HCT116 (cell line): ENCODE results near the gene FRAS1. TPM values are rescaled to one million over a fixed set of nuclear protein-coding genes. Genes with fewer than 3 reads are reported as not detected.
A peak's percentile ranks its signal among the peaks of the same experiment; 100 is the strongest.

Experiments
- ATAC-seq: fragments of 200-7000 bp; cut with Tn5 transposase; 2 replicates; pipeline ENCODE4 v1.9.1; 2020; ENCODE audit warnings: mild to moderate bottlenecking, moderate library complexity
- BruUV-seq: library from RNA; stranded (reverse); fragments of 400-500 nt; replicated peaks from 2 replicates; lab custom pipeline; 2021; lab: Mats Ljungman, UMichigan
- CTCF ChIA-PET: fragments of 300-600 bp; sonication (Branson Sonifier 250); formaldehyde crosslinking; loops from one replicate; lab custom pipeline; 2021; ENCODE audit warnings: antibody characterized with exemption; lab: Charles Lee
- POLR2A ChIA-PET: fragments of 300-600, 350-600 bp; sonication (Branson Sonifier 250); formaldehyde crosslinking; loops from one replicate; lab custom pipeline; 2021; ENCODE audit warnings: antibody characterized with exemption; lab: Charles Lee
- RAD21 ChIA-PET, 2 experiments: fragments of 300-600 bp; sonication (Branson Sonifier 250); formaldehyde crosslinking; loops; one replicate each; lab custom pipeline; 2023; ENCODE audit warnings: low total read pairs in 2 of 2; ENCODE audit not compliant: uncharacterized antibody in 2 of 2, unreplicated experiment in 2 of 2, low non-redundant PET in 1 of 2; lab: Charles Lee
- DNase-seq: peaks from one replicate; pipeline ENCODE4 v3.0.0-alpha.2; 2010; ENCODE audit warnings: low read depth, low spot score
- H2AFZ ChIP-seq: fragments of 200-600 bp; shearing (Covaris generic), sonication (generic); 2 replicates; pipeline ENCODE4 v1.6.1; 2017; ENCODE audit warnings: low read depth, mixed run types, mixed read lengths, antibody characterized with exemption, low read length; ENCODE audit not compliant: poor library complexity, severe bottlenecking
- H3K27ac ChIP-seq: 2 replicates; pipeline ENCODE4 v1.5.1; 2012; ENCODE audit warnings: low read depth, low read length
- H3K27me3 ChIP-seq: fragments of 200-600 bp; sonication (generic); 2 replicates; pipeline ENCODE4 v1.6.1; 2016; ENCODE audit warnings: mixed run types, low read length, mixed read lengths; ENCODE audit not compliant: insufficient read depth
- H3K36me3 ChIP-seq, 2 experiments: fragments of 200-500 bp in 1 of 2; fragments of 200-600 bp in 1 of 2; sonication (Bioruptor generic) in 1 of 2; sonication (generic) in 1 of 2; 2 replicates each; pipeline versions ENCODE4 v1.5.1 to v1.6.1; 2014 to 2016; ENCODE audit warnings: low read length in 2 of 2, inconsistent platforms in 1 of 2, mixed read lengths in 1 of 2, mixed run types in 1 of 2; ENCODE audit not compliant: insufficient read depth in 2 of 2, control insufficient read depth in 1 of 2
- H3K4me1 ChIP-seq, 2 experiments: fragments of 200-600 bp in 1 of 2; sonication (generic) in 1 of 2; 2 replicates each; pipeline versions ENCODE4 v1.5.1 to v1.6.1; 2012 to 2017; ENCODE audit warnings: low read length in 2 of 2, inconsistent platforms in 1 of 2, mild to moderate bottlenecking in 1 of 2, mixed read lengths in 1 of 2, mixed run types in 1 of 2, moderate library complexity in 1 of 2; ENCODE audit not compliant: insufficient read depth in 2 of 2, control insufficient read depth in 1 of 2
- H3K4me2 ChIP-seq: fragments of 200-600 bp; sonication (generic); 2 replicates; pipeline ENCODE4 v1.6.1; 2017; ENCODE audit warnings: mixed run types, low read length, mixed read lengths
- H3K4me3 ChIP-seq, 2 experiments: fragments of 200-600 bp in 1 of 2; sonication (generic) in 1 of 2; replicated peaks in 1 of 2; 2 replicates each; pipeline ENCODE4 v1.5.1; 2011 to 2016; ENCODE audit warnings: low read length in 2 of 2, control low read depth in 1 of 2, low read depth in 1 of 2, mild to moderate bottlenecking in 1 of 2, mixed read lengths in 1 of 2, mixed run types in 1 of 2
- H3K79me2 ChIP-seq: fragments of 200-600 bp; sonication (generic); 2 replicates; pipeline ENCODE4 v1.6.1; 2017; ENCODE audit warnings: mild to moderate bottlenecking, mixed run types, low read length, moderate library complexity, mixed read lengths; ENCODE audit not compliant: insufficient read depth
- H3K9ac ChIP-seq: fragments of 200-600 bp; sonication (generic); 2 replicates; pipeline ENCODE4 v1.6.1; 2016; ENCODE audit warnings: low read length, mixed read lengths
- H3K9me2 ChIP-seq: fragments of 200-600 bp; sonication (generic), shearing (Covaris generic); 2 replicates; pipeline ENCODE4 v1.6.1; 2017; ENCODE audit warnings: mixed run types, mild to moderate bottlenecking, moderate library complexity; ENCODE audit not compliant: insufficient read depth
- H3K9me3 ChIP-seq, 2 experiments: fragments of 200-500 bp in 1 of 2; fragments of 200-600 bp in 1 of 2; sonication (Bioruptor generic) in 1 of 2; sonication (generic) in 1 of 2; 2 replicates each; pipeline ENCODE4 v1.6.1; 2014 to 2017; ENCODE audit warnings: low read length in 2 of 2, mixed read lengths in 2 of 2, inconsistent platforms in 1 of 2, low read depth in 1 of 2, mild to moderate bottlenecking in 1 of 2, mixed run types in 1 of 2, moderate library complexity in 1 of 2; ENCODE audit not compliant: control insufficient read depth in 1 of 2, insufficient read depth in 1 of 2
- H4K20me1 ChIP-seq: fragments of 200-600 bp; sonication (generic), shearing (Covaris generic); 2 replicates; pipeline ENCODE4 v1.6.1; 2017; ENCODE audit warnings: mixed run types, mild to moderate bottlenecking, moderate library complexity; ENCODE audit not compliant: insufficient read depth
- ELF1 ChIP-seq: IDR thresholded peaks from 2 replicates; pipeline ENCODE4 v1.6.1; 2012; ENCODE audit warnings: low read depth, borderline replicate concordance
- EZH2 ChIP-seq: fragments of 200-600 bp; sonication (generic); IDR thresholded peaks from 2 replicates; pipeline ENCODE4 v1.6.1; 2017; ENCODE audit warnings: antibody characterized with exemption, mixed run types
- EZH2phosphoT487 ChIP-seq: fragments of 200-600 bp; IDR thresholded peaks from 2 replicates; pipeline ENCODE4 v1.6.1; 2018; ENCODE audit warnings: antibody characterized with exemption, borderline replicate concordance
- POLR2AphosphoS5 ChIP-seq: IDR thresholded peaks from 2 replicates; pipeline ENCODE4 v1.6.1; 2011; ENCODE audit warnings: mild to moderate bottlenecking, low read depth, low read length, moderate library complexity
- intact Hi-C: fragments of 100-400 bp; cut with micrococcal nuclease; formaldehyde crosslinking; loops from 2 replicates; pipeline ENCODE4 v1.10.0; 2022
- total RNA-seq: library from RNA; stranded (reverse); gene quantifications from one replicate; pipeline ENCODE4 v1.2.1, GENCODE V29; 2021; ENCODE audit not compliant: unreplicated experiment
- TF ChIP-seq, protein P1 (sequence below): IDR thresholded peaks from 2 replicates; pipeline ENCODE4 v1.6.1; 2012; ENCODE audit warnings: low read depth
- TF ChIP-seq, protein P2 (sequence below): IDR thresholded peaks from 2 replicates; pipeline ENCODE4 v1.6.1; 2011; ENCODE audit warnings: mild to moderate bottlenecking, low read length, moderate library complexity; ENCODE audit not compliant: insufficient replicate concordance; ENCODE audit errors: extremely low read depth

Gene FRAS1
- total RNA-seq, 1 experiment from 2014 or later: 33.5 TPM

DNA sequence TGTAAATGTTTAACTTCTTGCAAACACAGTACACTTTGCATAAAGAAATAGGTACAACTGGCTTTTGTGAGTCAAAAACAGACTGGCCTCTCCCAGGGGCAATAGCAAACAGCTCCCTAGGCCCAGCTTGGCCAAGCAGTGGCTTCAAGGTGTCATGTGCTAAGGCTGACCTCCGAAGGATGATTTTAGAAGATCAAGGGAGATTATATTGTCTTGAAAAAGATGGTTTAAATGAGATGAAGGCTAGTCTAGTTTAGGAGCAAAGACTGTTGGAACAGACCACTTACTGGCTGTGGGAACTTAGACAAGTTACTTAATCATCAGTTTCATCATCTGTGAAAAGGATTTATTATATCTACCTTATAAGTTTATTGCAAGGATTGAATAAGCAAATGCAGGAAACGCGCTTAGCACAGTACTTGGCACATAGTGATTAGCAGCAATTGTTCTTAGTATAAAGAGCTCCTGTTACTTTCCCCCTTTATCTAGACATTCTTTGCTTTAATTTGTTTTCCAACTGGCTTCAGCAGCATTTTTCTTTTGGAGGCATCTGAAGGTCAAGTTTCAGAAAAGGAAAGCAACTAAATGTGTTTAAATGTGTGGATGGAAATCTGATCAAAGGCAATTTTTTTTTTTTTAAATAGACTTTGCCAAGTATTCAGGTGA lies 511.6 kb downstream of the FRAS1 start (continued):
- TF ChIP-seq, protein P1, sequence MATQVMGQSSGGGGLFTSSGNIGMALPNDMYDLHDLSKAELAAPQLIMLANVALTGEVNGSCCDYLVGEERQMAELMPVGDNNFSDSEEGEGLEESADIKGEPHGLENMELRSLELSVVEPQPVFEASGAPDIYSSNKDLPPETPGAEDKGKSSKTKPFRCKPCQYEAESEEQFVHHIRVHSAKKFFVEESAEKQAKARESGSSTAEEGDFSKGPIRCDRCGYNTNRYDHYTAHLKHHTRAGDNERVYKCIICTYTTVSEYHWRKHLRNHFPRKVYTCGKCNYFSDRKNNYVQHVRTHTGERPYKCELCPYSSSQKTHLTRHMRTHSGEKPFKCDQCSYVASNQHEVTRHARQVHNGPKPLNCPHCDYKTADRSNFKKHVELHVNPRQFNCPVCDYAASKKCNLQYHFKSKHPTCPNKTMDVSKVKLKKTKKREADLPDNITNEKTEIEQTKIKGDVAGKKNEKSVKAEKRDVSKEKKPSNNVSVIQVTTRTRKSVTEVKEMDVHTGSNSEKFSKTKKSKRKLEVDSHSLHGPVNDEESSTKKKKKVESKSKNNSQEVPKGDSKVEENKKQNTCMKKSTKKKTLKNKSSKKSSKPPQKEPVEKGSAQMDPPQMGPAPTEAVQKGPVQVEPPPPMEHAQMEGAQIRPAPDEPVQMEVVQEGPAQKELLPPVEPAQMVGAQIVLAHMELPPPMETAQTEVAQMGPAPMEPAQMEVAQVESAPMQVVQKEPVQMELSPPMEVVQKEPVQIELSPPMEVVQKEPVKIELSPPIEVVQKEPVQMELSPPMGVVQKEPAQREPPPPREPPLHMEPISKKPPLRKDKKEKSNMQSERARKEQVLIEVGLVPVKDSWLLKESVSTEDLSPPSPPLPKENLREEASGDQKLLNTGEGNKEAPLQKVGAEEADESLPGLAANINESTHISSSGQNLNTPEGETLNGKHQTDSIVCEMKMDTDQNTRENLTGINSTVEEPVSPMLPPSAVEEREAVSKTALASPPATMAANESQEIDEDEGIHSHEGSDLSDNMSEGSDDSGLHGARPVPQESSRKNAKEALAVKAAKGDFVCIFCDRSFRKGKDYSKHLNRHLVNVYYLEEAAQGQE: no peak
- TF ChIP-seq ELF1 (no peak), EZH2 (no peak)
- TF ChIP-seq, protein P2, sequence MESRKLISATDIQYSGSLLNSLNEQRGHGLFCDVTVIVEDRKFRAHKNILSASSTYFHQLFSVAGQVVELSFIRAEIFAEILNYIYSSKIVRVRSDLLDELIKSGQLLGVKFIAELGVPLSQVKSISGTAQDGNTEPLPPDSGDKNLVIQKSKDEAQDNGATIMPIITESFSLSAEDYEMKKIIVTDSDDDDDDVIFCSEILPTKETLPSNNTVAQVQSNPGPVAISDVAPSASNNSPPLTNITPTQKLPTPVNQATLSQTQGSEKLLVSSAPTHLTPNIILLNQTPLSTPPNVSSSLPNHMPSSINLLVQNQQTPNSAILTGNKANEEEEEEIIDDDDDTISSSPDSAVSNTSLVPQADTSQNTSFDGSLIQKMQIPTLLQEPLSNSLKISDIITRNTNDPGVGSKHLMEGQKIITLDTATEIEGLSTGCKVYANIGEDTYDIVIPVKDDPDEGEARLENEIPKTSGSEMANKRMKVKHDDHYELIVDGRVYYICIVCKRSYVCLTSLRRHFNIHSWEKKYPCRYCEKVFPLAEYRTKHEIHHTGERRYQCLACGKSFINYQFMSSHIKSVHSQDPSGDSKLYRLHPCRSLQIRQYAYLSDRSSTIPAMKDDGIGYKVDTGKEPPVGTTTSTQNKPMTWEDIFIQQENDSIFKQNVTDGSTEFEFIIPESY: no peak
- TF ChIP-seq, all 23 proteins: peak for 0

DNA sequence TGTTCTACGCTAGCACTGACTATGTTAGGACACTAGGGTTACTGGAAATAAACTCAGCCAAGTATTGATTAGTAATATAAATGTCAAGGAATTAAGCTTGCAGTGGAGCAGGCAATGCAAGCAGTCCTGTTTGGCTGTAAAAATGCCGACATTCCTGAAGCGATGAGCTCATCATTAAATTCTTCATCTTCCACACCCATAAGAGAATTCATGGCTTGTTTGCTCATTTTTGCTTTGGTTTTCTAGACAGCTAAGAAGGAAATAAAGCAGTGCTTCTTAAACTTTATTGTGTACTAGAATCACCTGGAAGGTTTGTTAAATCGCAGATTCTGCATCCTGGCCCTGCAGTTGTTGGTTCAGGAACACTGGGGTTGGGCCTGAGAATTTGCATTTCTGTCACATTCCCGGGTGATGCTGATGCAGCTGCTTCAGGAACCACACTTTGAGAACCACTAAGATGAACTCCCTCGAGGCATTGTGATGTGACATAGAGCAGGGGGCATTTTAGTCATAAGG lies 512.2 kb downstream of the FRAS1 start:
- H3K9ac ChIP-seq: peak overlapping the region; percentile 62

More for the DNA sequence above, 512.2 kb downstream of the FRAS1 start:
- Histone ChIP-seq H3K79me2 (peaks cover 65% of the 10 kb centered on the region), H2AFZ (no peak overlapping the region), H3K9me2 (no peaks in the 10 kb centered on the region), H4K20me1 (no peaks in the 10 kb centered on the region), H3K4me2 (peak overlapping the region; percentile 75), H3K36me3 (peaks cover 0 to 36% of the 10 kb centered on the region in 2 experiments; a peak in 2 of 4 replicates), H3K27ac (peak overlapping the region; percentile 100), H3K4me1 (peaks cover 64% of the 10 kb centered on the region in 2 experiments), H3K27me3 (no peaks in the 10 kb centered on the region), H3K9me3 (no peaks in the 10 kb centered on the region), H3K4me3 (peak overlapping the region in 1 of 2 experiments; percentile 43; a peak in 2 of 4 replicates)
- intact Hi-C loops: loop anchor here (5.0 kb wide), 1 partner anchor 512 kb away; the partner anchor contains the start of gene FRAS1
- peak; percentile 87 for DNase-seq
- TF ChIP-seq POLR2AphosphoS5 (peak; percentile 33; the same call in 1 of the 2 replicates), EZH2phosphoT487 (no peak)
- ATAC-seq: peak; percentile 50
- CTCF ChIA-PET: interaction anchor here (0.9 kb wide), 1 partner anchor 510 kb away, joined by 5 read pairs; no protein-coding TSS in a partner anchor
- no TSS peak for BruUV-seq
- POLR2A ChIA-PET: interaction anchor here (1.6 to 3.5 kb wide), 2 partner anchors 10 to 18 kb away, joined by 5 to 17 read pairs; partner anchors contain the start of gene ANXA3
- RAD21 ChIA-PET: interaction anchor here (0.9 to 1.3 kb wide), 2 partner anchors 9 to 35 kb away, joined by 3 to 4 read pairs; no protein-coding TSS in a partner anchor
